ENCODE measurements around the gene OOSP2.

DNA sequence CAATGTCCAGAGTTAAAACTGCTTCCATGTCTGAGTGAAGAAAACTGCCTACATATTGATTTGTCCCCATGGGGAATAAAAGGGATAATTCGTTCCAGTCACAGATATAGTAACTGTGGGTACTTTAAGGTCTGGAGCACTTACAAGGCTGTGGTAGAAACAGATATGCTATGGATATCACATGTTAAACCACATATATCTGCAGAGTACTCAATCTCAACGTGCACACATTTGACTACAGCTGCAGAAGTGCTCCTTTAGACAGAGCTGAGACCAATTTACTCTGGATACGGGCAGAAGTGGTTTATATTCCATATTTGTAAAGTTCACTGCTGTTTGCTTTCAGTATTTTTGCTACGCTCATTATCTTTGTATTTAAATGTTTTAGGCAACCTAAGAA is 38.5 kb downstream of the OOSP2 start:
- TF ChIP-seq EZH2phosphoT487 (IDR thresholded peaks at IDR 0.05; ENCODE audit: borderline replicate concordance, low read length) = no peak
- TF ChIP-seq, protein P1, sequence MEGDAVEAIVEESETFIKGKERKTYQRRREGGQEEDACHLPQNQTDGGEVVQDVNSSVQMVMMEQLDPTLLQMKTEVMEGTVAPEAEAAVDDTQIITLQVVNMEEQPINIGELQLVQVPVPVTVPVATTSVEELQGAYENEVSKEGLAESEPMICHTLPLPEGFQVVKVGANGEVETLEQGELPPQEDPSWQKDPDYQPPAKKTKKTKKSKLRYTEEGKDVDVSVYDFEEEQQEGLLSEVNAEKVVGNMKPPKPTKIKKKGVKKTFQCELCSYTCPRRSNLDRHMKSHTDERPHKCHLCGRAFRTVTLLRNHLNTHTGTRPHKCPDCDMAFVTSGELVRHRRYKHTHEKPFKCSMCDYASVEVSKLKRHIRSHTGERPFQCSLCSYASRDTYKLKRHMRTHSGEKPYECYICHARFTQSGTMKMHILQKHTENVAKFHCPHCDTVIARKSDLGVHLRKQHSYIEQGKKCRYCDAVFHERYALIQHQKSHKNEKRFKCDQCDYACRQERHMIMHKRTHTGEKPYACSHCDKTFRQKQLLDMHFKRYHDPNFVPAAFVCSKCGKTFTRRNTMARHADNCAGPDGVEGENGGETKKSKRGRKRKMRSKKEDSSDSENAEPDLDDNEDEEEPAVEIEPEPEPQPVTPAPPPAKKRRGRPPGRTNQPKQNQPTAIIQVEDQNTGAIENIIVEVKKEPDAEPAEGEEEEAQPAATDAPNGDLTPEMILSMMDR (conservative IDR thresholded peaks at IDR 0.05; ENCODE audit: low read depth, low read length) = no peak
- no peak for TF ChIP-seq EZH2 (IDR thresholded peaks at IDR 0.05; ENCODE audit: low read length, unreplicated experiment)

Measured in PC-3 (cell line).